Chondrocyte (in vitro differentiated cells): ENCODE measurements around the gene APMAP. TPM values are rescaled to one million over a fixed set of nuclear protein-coding genes. Genes with fewer than 3 reads are reported as not detected.
"Not testable (repeated sequence)": the region's sequence is repeated elsewhere in the genome, so short reads cannot be mapped to it uniquely, and the experiment has no call there.

Source experiments
- DNase-seq: peaks from one replicate; pipeline ENCODE4 v3.0.0; 2021; ENCODE audit warnings: mixed read lengths, low spot score
- H3K27ac Mint-ChIP-seq: one replicate; pipeline ENCODE4 v1.8.0; 2021; ENCODE audit warnings: mild to moderate bottlenecking, moderate library complexity, mixed read lengths; ENCODE audit not compliant: unreplicated experiment
- H3K27me3 Mint-ChIP-seq: 2 replicates; pipeline ENCODE4 v1.8.0; 2021; ENCODE audit warnings: low read depth, mixed read lengths
- H3K36me3 Mint-ChIP-seq: 2 replicates; pipeline ENCODE4 v1.8.0; 2021; ENCODE audit warnings: low read depth, mixed read lengths
- H3K4me1 Mint-ChIP-seq: 2 replicates; pipeline ENCODE4 v1.8.0; 2021; ENCODE audit warnings: low read depth, mild to moderate bottlenecking, mixed read lengths
- H3K4me3 Mint-ChIP-seq: one replicate; pipeline ENCODE4 v1.8.0; 2021; ENCODE audit warnings: mild to moderate bottlenecking, moderate library complexity, mixed read lengths; ENCODE audit not compliant: unreplicated experiment
- H3K9me3 Mint-ChIP-seq: 2 replicates; pipeline ENCODE4 v1.8.0; 2021; ENCODE audit warnings: low read depth, mixed read lengths
- CTCF ChIP-seq: fragments of 200-600 bp; sonication (generic); IDR thresholded peaks from 2 replicates; pipeline ENCODE4 v1.5.0; 2021; ENCODE audit warnings: antibody characterized with exemption, mild to moderate bottlenecking, moderate library complexity
- total RNA-seq: library from RNA; stranded (reverse); gene quantifications from 3 replicates; pipeline ENCODE4 v1.2.1, GENCODE V29; 2021

Gene APMAP
- total RNA-seq, 1 donor from 2014 or later = 82.2 TPM

GRCh38 chr20:24948939-24949679, 43.4 kb downstream of the APMAP start, which contains the start of gene CST7:
CST7 (plus strand) TSS chr20:24949269; CDS start chr20:24949506, 237 bp downstream.
- Mint-ChIP-seq H3K27ac (no peak within 1 kb of the TSS), H3K4me3 (no peak within 1 kb of the TSS), H3K36me3 (peaks cover 14% of the 10 kb centered on the region), H3K9me3 (peaks cover 32% of the 10 kb centered on the region), H3K4me1 (no peaks in the 10 kb centered on the region), H3K27me3 (peaks cover 25% of the 10 kb centered on the region)
- TF ChIP-seq CTCF = no peak
- DNase-seq = peak; percentile 86

GRCh38 chr20:24948396-24948938, 44.1 kb downstream of the APMAP start:
- H3K27me3 Mint-ChIP-seq = peaks cover 27% of the 10 kb centered on the region
- not testable (repeated sequence) for H3K4me3 Mint-ChIP-seq, H3K27ac Mint-ChIP-seq, DNase-seq, H3K4me1 Mint-ChIP-seq
- peaks cover 32% of the 10 kb centered on the region for H3K9me3 Mint-ChIP-seq
- peaks cover 14% of the 10 kb centered on the region for H3K36me3 Mint-ChIP-seq

- H3K9me3 Mint-ChIP-seq = peaks cover 37% of the 10 kb centered on the region
- H3K36me3 Mint-ChIP-seq = peaks cover 16% of the 10 kb centered on the region
- not testable (repeated sequence) for H3K4me1 Mint-ChIP-seq, H3K27ac Mint-ChIP-seq, DNase-seq, H3K4me3 Mint-ChIP-seq
- H3K27me3 Mint-ChIP-seq = peaks cover 27% of the 10 kb centered on the region
Measured at GRCh38 chr20:24946376-24946775, 46.2 kb downstream of the APMAP start.

- no peak overlapping the region for H3K4me3 Mint-ChIP-seq
Measured at GRCh38 chr20:24943731-24944130, 48.8 kb downstream of the APMAP start.

GRCh38 chr20:24943196-24943595, 49.4 kb downstream of the APMAP start:
- H3K9me3 Mint-ChIP-seq = peaks cover 44% of the 10 kb centered on the region
- DNase-seq = no peak
- peaks cover 27% of the 10 kb centered on the region for H3K27me3 Mint-ChIP-seq
- H3K36me3 Mint-ChIP-seq = peaks cover 16% of the 10 kb centered on the region
- TF ChIP-seq CTCF = no peak
- no peak overlapping the region for H3K27ac Mint-ChIP-seq
- H3K4me3 Mint-ChIP-seq = no peak overlapping the region
- no peaks in the 10 kb centered on the region for H3K4me1 Mint-ChIP-seq

More at GRCh38 chr20:24943731-24944130, 48.8 kb downstream of the APMAP start:
- Mint-ChIP-seq H3K9me3 (peaks cover 44% of the 10 kb centered on the region), H3K27me3 (peaks cover 27% of the 10 kb centered on the region), H3K27ac (no peak overlapping the region), H3K36me3 (peaks cover 16% of the 10 kb centered on the region), H3K4me1 (no peaks in the 10 kb centered on the region)
- no peak for TF ChIP-seq CTCF
- no peak for DNase-seq

- peaks cover 16% of the 10 kb centered on the region for H3K36me3 Mint-ChIP-seq
- H3K4me3 Mint-ChIP-seq = no peak overlapping the region
- no peak for DNase-seq
- peaks cover 40% of the 10 kb centered on the region for H3K9me3 Mint-ChIP-seq
- H3K27ac Mint-ChIP-seq = no peak overlapping the region
- no peak for TF ChIP-seq CTCF
- H3K4me1 Mint-ChIP-seq = no peaks in the 10 kb centered on the region
- peaks cover 22% of the 10 kb centered on the region for H3K27me3 Mint-ChIP-seq
Measured at GRCh38 chr20:24942679-24943078, 49.9 kb downstream of the APMAP start.
